GM12801 (cell line): ENCODE measurements around the gene RFX3.

Experiments
- TF ChIP-seq, protein P1 (sequence below): IDR thresholded peaks from one replicate; pipeline ENCODE4 v1.5.1; 2011; ENCODE audit warnings: control low read depth; ENCODE audit not compliant: insufficient read length; ENCODE audit errors: extremely low read depth

RFX3 gene

DNA sequence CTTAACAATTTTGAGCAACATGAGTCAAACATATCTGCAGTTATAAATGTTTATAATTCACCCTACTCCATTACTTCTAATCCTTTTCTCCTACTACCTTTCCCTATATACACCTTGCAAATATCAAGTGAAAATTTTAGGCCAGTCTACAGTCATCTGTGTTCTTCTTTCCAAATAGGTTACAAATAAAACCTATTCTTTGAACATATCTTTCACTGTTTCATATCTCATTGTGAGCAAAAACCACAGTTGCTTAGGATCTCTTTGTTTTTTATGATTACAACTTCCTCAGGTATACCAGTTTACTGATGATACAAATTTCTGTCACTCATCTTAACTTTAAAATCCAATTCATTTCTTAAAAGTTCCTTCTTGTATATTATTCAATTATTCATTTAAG lies 34.4 kb downstream of the RFX3 start:
- TF ChIP-seq, protein P1, sequence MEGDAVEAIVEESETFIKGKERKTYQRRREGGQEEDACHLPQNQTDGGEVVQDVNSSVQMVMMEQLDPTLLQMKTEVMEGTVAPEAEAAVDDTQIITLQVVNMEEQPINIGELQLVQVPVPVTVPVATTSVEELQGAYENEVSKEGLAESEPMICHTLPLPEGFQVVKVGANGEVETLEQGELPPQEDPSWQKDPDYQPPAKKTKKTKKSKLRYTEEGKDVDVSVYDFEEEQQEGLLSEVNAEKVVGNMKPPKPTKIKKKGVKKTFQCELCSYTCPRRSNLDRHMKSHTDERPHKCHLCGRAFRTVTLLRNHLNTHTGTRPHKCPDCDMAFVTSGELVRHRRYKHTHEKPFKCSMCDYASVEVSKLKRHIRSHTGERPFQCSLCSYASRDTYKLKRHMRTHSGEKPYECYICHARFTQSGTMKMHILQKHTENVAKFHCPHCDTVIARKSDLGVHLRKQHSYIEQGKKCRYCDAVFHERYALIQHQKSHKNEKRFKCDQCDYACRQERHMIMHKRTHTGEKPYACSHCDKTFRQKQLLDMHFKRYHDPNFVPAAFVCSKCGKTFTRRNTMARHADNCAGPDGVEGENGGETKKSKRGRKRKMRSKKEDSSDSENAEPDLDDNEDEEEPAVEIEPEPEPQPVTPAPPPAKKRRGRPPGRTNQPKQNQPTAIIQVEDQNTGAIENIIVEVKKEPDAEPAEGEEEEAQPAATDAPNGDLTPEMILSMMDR: no peak

DNA sequence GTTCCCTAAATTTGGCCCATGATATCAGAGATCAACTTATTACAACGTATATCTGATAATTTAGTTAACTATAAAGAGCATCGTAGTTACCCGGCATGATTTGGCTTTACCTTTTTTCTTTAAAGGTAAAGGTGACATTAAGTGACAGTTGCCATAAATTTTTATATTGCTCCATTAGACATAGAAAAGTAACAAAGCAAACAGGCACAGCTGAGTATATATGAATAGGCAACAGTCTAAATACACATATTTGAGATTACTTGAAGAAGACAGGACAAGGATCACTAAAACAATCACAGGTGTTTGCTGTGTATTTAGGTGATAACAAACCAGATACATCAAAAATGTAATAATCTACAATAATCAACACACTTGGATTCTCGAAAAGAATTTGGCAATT lies 34.8 kb downstream of the RFX3 start:
- TF ChIP-seq, protein P1: no peak

DNA sequence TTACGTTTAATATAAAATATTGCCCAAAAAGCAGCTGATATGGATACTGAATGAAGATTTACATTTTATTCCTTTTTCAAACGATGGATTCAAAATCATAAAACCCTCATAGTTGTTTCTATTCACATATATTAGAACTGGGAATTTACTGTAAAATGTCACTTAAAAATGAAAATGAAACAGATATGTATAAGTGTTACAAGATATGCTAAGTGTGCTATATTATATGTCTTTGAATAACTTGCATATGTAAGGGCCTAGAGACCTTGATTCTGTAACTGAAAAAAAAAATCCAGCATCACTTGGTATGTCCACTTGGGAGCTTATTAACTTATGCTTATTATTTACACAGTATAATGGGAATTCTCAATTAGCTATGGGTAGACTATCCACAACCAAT lies 43.2 kb downstream of the RFX3 start:
- TF ChIP-seq, protein P1: no peak

DNA sequence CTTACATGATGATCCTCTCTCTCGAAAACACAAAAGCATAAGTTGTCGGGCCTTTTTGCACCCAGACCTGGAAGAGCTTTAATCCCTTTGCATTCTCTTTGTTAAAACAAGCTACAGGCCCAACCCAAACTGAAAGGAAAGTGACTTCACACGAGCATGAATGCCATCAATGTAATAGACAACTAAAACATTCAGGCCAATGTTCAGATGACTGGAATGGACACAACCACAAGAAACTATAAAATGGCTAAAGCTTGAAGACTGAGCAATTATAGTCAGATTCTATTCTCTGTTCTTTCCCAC lies 45.5 kb downstream of the RFX3 start:
- TF ChIP-seq, protein P1: no peak

DNA sequence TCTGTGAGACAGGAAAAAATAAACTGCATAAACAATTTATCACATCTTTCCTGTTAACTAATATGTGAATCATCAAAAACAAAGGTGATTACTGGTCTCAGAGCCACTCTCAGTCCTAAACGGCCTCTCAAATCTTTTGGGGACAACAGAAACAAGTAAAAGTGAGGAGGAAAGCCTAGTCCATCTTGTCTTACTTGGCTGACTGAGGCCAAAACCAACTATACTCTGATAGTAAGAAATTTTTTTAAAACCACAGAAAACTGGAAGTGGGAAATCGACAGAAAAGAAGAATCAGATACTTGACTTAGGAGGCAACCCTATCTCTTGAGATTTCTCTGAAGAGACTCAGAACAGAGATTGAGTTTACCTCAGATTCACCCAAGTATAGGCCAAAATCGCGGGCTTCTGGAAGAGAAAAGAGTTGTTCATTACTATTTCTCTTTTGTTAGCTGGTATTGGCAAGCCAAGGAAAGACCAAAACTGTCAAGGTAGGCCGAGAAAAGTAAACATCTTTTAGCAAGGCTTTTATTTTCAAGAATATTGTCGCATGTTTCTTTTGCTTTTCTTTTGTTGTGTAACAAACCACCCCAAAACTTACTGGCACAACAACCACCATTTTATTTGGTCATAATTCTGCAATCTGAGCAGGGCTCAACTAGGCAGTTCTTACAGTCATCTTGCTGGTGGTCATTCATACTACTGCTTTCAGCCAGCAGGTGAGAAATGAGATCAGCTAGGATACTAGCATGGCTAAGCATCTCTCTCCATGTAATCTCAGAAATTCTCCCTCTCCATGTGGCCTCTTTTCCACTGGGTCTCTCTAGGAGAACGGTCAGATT lies 46.1 kb downstream of the RFX3 start:
- TF ChIP-seq, protein P1: no peak

DNA sequence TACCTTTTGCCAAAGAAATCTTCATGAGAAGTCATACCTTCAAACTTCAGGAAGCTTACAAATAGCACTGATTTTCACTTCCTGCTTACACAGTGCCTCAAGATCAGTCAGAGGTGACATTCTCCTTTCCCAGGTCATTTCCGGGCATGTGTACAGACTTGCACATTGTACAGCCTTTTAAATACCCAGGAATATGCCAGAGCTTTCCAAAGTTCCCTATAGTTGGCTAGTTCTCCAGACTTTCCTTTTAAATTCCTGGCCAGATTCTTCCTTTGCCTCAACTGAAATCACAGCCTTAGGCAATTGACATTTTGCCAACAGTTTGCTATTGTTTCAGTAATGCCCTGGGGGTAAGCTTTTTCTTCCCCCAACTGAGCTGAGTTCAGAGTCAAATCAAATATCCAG lies 47.2 kb downstream of the RFX3 start:
- TF ChIP-seq, protein P1: no peak

DNA sequence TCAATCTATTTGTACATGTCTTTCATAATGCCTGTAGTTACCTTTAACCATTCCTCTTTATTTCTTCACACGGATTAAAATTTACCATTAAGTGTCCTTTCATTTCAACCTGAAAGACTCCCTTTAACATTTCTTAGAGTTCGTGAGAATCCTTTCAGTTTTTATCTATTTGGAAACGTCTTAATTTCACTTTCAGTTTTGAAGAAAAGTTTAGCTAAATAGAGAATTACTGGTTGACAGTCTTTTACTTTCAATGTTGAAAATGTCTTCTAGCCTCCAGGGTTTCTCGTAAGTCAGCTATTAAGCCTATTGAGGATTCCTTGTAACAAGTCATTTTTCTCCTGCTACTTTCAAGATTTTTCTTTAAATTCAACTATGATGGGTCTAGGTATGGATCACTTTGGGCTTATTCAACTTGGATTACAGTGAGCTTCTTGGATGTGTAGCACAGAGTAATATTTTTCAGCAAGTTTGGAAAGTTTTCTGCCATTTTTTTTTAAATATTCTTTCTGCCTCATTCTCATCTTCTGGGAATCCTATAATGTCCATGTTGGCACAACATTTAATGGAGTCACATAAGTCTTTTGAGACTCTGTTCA lies 48.5 kb downstream of the RFX3 start:
- TF ChIP-seq, protein P1: no peak
